Measurements from ENCODE around the gene CADPS2.
"Not testable (repeated sequence)": the region's sequence is repeated elsewhere in the genome, so short reads cannot be mapped to it uniquely, and the experiment has no call there.

Gene CADPS2

DNA sequence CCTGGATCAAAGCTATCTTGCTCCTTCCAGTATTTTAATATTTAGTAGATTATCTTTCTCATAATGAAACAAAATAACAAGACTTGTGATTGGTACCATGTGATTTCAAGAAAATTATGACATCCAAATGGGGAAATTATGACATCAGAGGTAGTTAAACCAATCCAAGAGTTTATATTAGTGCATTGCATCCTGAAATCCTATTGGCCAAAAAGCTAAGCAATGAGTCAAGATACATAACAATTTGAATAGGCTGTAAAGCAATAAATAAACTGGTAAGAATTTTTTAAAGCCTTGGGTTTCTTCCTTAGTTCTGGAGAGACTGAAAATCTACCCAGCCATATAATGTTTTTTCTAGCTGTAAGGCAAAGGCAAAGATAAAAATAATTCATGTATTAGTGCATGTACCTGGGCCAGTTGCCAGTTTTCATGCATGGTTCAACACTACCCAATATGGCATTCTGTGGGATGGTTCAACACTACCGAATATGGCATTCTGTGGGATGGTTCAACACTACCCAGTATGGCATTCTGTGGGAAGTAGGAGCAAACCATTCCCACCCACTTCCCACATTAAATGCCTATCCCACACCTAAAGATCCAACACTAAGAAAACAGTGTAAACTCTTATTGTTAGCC lies 183.3 kb downstream of the CADPS2 start, which contains the start of gene RNF148:
Gene RNF148, minus strand, starts transcription at position 51 of the 639 bp plus-strand sequence. CDS start 172 bp downstream, outside the sequence.
- DNase-seq = no peak

DNA sequence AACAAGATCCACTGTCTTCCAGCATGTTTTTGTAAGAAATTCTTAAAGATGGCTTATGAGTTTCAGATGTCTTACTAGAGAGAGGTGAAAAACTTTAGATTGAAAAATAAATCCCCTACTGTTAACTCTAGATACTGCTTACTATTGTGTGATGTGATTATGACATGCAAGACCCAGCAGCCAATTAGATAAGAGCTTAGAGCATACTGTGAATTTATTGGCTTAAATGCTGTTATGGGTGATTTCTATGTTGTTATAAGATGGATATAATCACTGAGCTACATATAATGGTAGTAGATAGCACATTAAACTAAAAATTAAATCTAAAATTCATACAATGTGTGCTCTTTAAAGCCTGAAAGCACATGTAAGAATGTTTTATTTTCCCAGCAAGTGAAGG lies 187.2 kb downstream of the CADPS2 start, which contains the start of gene RNF133:
Gene RNF133, minus strand, starts transcription at position 101 of the 400 bp plus-strand sequence. CDS start 199 bp downstream, outside the sequence.
- DNase-seq = no peak

DNA sequence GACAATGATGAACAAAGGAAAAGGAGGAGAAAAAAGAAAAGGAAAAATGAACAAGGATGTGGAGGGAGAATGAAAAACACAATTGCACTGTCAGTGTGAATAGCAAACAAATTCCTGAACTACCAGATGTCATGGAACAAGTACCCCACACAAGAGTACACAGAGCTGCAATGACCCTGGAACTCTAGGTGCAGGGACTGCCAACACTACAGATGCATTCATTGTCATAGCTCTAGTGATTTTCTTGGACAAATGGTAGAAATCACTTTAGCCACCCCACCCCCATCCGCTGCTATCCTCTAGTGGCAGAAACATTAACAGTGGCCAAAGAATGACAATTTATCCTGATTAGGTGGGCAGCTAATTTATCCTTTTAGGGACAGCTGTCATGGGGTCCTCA lies 190.4 kb downstream of the CADPS2 start:
- no peak for DNase-seq

DNA sequence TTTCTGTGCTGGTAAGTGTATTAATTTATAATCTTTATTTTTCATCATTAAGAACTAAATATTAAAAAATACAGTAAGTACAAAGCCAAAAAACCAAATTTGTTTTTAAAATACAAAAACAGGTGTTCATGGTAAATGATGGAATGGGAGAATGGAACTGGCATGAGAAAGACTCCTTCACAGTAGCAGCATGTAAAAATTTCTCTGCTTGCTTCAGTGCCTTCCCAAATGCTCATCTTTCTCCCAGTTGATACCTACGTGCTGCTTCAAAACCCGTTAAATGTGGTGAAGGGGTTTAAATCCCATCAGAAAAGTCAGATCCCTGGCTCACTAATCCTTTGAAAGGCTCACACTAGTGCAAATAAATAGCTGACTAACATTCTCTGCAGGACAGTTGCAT lies 191.6 kb downstream of the CADPS2 start:
- DNase-seq = no peak

DNA sequence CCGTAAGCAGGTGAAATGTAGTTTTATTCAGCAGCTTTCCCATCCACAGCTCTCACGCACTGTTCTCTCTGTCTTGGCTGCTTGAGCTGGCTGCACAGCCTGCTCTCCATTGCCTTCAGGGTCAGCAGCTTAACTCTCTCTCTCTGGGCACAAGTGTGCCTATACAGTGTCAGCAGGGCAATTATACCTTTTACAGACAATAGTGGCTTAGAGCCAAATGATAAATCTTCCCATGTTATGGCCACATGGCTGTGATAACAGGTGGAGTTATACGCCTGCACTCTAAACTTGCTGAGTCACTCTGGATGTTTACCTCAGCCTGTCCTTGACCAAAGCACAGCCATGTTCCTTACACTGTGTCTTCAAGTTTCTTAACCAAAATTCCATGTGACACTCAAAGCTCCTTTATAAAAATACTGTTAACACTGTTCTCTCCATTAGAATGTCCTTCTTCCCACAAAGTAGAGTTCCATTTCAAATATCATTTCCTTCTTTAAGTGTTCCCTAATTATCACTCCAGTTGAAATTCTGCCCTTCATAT lies 193.4 kb downstream of the CADPS2 start:
- DNase-seq = no peak

DNA sequence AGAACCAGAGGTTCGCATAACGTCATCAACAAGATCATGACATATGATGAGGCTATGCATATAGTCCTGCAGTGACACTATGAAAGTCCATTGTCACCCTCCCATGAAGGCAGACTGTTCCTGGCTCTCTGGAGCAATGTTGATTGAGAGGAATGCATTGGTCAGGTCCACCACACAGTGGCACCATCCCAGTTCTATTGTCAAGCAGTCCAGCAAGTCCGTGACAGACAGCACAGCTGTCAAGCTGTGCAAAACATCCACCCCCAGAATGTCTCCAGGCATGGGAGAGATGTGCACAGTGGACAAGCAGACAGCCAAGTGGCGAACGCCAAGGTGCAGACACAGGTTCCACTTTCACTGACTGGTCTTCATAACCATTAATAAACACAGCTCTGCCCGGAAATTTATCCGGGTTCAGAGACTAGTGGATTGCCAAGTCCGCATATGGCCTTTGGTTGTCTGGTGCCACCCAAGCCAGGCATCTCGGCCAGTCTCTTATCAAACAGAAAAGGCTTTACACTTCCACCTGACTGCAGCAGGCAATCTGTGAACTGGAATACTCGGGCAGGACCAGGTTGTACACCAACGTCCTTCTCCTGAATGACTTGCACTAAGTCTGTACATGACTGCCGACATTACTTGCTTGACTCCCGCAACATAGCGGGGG lies 194.6 kb downstream of the CADPS2 start:
- no peak for DNase-seq

DNA sequence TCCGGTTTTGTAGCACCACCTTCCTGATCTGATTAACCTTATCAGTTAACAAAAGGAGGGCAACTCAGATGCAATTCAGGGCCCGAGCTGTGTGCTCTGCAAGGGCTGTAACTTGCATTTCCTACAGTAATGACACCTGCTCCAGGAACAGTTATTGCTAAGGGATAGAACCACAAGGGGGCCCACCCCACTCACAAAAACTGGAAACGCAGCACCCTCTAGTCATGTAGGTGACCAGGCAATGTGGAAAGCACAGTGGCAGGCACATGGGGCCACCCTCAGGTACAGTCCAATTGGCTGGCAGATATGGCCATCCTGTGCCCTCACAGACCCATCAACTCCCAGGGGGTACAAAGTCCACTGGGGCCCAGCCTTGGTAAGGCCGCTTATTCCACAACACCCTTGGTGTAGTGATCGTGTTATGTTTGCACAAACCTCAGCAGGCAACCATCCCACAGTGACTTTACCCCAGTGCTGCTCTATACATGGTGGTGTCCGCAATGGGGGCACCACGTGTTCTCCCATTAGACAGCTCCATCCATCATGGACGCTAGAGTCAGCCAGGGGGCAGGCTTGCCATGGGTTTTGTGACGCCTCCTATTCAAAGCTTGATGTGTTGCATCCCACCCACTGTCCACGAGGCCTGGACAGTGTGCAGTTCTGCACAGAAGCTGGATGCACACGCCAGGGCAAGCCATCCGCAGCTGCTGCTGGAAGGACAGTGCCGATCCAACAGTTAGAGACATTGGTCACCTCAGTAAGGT lies 196.7 kb downstream of the CADPS2 start:
- DNase-seq = no peak

DNA sequence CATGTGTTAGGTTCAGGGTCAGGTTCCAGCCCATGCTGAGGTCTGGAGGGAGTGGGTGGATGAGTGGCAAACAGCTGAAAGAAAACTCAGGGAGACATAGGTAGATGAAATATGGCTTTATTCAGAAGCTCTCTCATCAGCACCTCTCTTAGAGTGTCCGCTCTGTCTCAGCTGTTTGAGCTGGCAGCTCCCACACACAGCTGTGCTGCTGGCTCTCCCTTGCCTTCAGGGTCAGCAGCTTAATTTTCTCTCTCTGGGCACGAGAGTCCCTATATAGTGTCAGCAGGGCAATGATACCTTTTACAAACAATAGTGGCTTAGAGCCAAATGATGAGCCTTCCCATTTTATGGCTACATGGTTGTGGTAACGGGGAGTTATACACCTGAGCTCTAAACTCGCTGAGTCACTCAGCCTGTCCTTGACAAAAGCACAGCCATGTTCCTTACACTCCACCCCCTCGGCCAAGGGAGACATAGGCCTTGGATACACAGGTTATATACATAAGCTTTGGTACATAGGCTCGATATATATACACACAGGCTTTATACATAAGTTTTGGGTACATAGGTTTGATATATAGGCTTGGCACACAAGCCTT lies 197.8 kb downstream of the CADPS2 start:
- DNase-seq = no peak

DNA sequence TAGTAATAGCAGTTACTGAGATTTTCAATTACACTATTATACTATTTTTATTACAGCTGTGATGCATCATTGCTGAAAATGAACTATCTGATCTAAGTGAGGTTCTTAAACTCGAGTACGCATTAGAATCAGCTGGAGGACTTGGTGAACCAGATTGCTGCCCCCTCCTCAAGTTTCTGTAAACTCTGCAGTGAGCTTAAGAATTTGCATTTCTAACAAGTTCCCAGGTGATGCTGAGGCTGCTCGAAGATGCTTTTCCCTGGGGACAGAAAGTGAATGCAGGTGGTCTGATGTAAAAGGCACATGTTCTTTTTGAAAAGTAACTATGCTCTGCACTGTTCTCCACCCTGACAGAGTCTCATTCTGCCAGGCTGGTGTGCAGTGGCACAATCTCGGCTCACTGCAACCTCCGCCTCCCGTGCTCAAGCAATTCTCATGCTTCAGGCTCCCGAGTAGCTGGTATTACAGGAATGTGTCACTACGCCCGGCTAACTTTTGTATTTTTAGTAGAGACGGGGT lies 199.8 kb downstream of the CADPS2 start:
- no peak for DNase-seq

DNA sequence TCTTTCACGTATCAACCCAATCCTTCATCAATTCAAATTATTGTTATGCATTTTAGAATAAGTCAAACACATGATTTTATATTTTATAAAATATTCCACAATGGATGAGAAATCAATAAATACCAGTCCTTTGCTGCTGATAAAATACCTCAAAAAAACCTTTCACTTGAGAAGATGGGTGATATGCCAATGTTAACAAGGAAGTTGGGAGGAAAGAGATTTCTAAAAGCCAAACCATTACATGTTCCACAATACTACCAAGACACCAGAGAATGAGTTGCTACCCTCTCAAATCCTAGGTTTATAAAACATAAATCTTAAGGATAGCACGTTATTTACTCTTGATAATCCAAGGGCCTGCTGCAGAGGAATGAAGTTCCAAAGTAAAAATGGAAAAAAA lies 201.8 kb downstream of the CADPS2 start:
- DNase-seq = no peak

DNA sequence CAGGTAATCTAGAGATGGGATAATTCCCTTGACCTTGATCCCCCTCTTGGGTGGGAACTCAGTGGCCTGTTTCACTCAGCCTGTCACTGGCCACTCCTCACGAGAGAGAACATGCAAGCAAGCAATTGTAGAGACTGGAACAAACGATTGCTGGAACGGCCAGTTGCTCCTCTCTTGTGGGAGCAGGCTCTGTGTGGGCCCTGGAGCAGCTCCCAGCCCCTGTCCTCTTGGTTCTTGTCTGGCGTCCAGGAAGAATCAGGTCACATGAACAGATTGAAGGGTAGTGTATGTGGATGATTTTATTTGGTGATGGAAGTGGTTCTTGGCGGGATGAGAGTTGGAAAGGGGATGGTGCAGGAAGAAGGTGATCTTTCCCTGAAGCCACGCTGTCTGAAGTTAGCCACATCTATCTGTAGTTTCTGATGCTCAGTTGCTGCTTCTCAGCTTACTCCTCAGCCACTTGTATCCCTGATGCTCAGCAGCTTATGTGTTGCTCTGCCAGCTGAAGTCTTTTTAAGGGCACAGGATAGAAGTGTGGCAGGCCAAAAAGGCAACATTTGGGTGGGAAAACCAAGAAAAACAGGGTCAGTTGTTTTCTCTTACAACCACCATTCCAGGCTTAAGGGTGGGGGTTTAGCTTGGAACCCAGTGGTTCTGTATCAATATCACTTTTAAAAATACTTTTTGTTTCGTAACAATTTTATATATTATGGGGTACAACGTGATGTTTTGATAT lies 203.3 kb downstream of the CADPS2 start:
- DNase-seq = no peak

DNA sequence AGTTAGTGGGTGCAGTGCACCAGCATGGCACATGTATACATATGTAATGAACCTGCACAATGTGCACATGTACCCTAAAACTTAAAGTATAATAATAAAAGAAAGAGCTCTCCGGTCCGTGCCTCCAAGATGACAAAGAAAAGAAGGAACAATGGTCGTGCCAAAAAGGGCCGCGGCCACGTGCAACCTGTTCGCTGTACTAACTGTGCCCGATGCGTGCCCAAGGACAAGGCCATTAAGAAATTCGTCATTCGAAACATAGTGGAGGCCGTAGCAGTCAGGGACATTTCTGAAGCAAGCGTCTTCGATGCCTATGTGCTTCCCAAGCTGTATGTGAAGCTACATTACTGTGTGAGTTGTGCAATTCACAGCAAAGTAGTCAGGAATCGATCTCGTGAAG lies 205.1 kb downstream of the CADPS2 start:
- not testable (repeated sequence) for DNase-seq

DNA sequence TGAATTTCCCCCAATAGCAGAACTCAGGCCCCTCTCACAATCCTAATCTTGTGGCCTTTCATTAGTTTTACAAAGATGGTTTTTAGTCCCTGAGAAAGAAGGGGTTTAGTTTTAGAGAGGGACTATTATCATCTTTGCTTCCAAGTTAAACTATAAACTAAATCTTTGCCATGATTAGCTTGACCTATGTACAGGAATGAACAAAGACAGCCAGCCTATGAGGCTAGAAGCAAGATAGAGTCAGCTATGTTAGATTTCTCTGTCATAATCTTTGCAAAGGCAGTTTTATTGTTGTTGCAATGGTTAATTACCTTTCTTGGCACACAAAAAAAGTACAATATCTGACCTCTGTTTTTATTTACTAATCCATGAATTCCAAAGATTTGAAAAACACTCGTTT lies 206.4 kb downstream of the CADPS2 start:
- no peak for DNase-seq

DNA sequence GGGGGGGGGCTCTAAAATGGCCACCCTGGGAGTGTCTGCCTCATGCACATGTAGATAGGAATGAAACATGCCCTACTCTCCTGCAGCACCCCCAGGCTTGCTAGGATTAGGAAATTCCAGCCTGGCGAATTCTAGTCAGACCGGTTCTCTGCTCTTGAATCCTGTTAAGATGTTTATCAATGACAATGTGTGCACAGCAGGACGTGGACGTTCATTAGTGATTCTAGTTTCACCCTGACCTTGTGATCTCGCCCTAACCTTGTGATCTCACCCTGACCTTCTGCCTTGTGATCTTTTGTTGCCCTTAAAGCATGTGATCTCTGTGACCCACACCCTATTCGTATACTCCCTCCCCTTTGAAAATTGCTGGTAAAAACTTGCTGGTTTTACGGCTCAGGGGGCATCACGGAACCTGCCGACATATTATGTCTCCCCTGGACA lies 207.0 kb downstream of the CADPS2 start:
- not testable (repeated sequence) for DNase-seq

DNA sequence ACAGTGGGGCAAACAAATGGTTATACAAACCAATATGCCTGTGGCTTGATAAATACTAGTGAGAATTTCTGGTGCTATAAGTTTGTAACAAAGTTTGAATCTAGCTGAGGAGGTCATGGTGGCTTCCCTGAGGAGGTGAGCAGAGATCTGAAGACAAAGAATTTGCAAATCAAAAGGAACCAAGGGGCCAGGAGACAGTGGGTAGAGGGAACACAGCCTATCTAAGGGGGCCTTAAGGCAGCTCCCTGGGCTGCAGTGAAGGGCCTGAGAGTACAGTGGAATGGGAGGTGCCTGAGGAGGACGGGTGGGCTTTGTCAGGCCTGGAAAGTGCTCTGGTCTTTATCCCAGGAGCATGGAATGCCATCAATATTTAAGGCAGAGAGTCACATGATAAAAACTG lies 209.1 kb downstream of the CADPS2 start:
- no peak for DNase-seq

DNA sequence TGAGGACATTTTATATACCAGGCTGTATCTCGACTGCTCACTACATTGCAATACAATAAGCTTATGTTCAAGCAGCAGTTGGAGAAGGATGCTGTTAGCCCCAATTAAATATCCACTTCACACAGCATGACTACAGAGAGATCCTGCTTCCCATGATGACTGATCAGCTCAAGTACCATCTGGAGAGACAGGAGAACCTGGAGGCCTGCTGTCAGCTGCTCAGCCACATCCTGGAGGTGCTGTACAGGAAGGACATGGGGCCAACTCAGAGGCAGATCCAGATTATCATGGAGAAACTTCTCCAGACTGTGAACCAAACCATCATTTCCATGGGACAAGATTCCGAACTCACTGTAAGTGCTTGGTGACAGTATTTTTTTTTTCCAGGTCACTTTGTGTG lies 209.8 kb downstream of the CADPS2 start:
- DNase-seq = no peak

DNA sequence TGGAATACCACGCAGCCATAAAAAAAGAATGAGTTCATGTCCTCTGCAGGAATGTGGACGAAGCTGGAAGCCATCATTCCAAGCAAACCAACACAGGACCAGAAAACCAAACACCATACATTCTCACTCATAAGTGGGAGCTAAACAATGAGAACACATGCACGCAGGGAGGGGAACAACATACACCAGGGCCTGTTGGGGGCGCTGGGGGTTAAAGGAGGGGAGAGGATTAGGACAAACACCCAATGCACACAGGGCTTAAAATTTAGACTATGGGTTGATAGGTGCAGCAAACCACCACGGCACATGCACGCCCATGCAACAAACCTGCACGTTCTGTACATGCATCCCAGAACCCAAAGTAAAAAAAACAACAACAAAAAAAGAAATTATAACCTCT lies 210.6 kb downstream of the CADPS2 start:
- DNase-seq = no peak

DNA sequence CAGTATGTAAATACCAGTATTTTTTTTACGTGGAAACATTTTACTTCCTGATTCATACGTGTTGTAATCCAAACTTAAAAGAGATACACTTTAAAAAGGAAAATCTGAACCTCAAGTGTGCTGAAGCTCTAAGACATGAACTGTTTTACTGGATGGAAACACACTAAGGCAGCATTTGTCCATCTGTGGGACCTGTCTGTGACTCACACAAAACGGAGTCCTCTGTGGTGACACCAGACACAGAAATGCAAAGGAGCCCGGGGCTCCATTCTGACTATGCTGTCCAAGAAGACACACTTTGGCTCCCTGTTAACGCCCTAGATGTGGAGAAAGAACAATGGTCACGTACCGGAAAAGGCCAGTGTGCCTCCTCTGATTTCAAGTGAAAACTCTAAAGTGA lies 211.2 kb downstream of the CADPS2 start:
- DNase-seq = no peak

DNA sequence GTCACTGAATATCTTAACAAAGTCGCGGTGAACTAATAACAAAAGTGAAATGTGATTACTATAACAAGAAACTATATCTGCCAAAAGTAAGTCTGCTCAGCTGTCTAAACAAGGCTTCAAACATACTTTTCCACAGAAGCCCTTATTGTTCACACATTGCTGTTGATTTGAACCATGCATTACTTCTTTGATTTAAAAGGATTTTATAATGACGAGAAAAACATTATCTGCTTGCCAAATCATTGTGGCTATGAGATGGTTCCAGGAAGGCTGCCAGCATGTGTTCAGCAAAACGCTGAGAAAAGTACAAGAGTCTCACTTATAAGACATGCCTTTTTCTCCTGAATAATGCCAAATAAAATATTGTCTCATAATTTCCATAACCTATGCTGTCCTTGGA lies 211.8 kb downstream of the CADPS2 start:
- no peak for DNase-seq

DNA sequence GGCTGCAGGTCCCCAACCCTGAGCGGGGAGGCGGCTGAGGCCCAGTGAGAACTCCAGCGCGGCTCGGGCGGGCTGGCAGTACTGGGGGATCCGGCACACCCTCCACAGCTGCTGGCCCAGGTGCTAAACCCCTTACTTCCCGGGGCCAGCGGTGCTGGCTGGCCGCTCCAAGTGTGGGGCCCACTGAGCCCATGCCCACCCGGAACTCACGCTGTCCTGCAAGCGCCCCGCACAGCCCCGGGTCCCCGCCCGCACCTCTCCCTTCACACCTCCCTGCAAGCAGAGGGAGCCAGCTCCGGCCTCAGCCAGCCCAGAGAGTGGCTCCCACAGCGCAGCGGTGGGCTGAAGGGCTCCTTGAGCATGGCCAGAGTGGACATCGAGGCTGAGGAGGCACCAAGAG lies 212.3 kb downstream of the CADPS2 start:
- no peak for DNase-seq

DNA sequence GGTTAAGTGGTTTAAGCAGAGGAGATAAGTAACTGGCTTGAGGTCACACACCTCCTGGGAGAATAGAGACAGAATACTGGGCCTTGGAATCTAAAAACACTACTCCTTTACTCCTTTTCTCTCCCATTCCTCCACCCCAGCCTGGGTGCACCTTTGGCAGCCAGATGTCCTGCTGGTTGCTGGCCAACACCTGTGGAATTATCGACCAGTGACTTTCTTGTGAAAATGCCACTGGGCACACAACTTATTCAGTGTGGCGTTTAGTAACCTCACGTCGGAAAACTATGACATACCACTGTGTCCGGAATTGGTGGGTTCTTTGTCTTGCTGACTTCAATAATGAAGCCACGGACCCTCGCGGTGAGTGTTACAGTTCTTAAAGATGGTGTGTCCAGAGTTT lies 213.7 kb downstream of the CADPS2 start:
- DNase-seq = no peak

DNA sequence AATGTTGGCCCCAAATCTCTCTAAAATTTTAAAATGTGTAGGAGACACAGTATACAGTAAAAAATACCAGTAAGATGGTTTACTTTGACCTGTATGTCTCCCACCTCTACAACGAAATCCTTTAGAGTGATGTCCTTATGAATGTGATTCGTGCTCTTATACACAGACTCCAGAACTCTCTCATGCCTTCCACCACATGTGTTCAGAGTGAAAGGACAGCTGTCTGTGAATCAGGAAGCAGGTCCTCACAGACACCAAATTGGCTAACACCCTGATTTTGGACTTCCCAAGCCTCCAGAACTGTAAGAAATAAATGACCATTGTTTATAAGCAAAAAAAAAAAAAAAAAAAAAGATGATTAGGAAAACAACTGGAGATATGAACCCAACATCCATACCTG lies 222.5 kb downstream of the CADPS2 start:
- DNase-seq = no peak

Measured in effector CD8-positive, alpha-beta T cell (primary cell).